AML-193 (cell line): ENCODE results near the gene MYH6.
"Not testable (repeated sequence)": the region's sequence is repeated elsewhere in the genome, so short reads cannot be mapped to it uniquely, and the experiment has no call there.

Experiments
- DNase-seq, 2 experiments: peaks; one replicate each; lab custom pipeline; 2025; lab: John Stamatoyannopoulos, UW

The MYH6 gene

DNA sequence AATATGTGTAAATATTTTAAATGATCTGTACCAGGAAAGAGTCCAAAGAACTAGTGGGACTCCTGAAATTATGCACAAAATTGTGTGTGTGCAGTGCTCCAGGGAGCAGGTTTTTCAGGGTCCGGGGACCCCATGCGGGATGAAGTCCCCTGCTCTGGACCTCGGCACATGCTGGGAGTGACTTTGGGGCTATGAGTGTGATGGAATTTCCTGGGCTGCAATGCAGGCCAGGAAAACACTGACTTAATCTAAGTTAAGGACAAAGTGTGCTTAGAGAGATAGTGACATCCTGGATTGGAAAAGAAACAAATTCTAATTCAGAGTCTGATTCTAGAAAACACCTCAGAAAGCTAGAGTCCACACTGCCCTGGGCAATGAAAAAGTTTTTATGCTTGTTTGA lies 6.2 kb upstream of the MYH6 start:
- DNase-seq, result no peak

GRCh38 chr14:23413681-23414080 lies 5.6 kb upstream of the MYH6 start:
- DNase-seq, result no peak

DNA sequence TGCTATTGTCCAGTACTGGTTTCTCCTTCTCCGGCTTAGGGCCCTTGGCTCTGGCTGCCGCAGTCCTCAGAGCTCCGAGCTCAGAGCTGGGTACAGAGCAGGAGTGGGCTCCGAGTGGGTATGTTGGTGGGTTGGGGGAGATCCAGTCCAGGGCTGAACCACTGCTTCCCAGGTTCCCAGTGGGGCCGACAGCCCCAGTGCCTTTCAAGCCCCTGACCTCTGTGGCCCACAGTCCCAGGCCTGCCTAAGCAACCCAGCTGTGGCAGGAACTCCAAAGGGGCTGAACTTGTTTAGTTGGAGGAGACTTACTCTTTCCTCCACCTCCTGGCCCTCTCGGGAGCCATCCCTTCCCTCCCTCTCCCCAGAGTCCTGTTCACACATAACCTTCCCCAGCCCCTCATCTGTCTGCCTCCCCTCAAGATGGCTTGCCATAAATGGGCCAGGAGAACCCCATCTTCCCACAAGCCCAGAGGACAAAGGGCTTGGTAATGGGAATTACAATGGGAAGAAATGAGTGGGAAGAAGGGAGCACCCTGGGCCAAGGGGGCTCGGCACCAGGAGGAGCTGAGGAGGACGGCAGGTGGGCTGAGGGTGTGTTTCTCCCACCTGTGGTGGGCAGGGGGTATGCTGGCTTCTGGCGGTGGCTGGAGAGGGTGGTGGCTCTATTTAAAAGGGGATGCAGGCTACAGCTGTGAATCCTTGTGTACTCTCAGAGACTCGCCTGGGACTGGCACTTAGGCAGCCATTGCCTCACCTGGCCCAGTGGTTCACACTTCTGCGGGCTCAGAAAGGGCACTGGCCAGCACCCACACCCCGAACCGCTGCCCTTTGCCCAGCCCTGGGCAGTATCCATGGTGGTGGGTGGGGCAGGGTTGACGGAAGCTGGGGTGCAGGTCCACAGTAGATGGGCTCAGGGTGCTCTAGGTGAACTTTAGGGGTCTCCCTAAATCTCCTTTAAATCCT lies 3.8 kb upstream of the MYH6 start:
- DNase-seq, result no peak

DNA sequence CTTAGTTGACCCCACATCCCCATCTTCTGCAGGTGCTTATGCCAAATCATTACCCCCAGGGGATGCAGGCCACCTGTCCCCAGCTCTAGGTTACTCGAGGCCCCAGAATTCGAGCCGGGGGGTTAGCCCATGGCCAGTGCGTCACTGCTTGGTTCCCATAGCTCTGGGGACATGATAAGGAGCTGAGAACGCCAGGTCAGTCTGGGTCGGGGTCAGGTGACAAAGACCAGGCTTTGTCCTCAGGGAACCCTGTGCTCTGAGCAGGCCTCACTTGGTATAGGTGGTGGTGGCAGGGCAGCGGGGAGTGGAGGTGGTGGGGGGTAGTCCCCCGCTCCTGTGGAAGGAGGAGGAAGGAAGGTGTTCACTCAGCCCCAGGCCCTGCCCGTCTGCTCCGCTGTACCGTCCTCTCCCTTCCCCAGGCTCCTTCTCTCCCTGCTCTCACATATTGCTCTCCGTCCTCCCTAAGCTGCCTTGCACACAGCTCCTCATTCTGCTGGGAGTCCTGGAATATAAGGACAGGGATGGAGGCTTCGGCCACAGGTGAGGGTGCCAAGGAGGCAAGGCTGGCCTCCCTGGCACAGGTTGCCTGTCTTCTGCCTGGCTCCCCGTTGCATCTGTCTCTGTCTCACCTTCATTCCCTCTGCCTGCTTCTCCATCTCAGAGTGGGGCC lies 2.0 kb upstream of the MYH6 start:
- no peak for DNase-seq

- no peak for DNase-seq
Observed at GRCh38 chr14:23409475-23409874, 1.4 kb upstream of the MYH6 start.

DNA sequence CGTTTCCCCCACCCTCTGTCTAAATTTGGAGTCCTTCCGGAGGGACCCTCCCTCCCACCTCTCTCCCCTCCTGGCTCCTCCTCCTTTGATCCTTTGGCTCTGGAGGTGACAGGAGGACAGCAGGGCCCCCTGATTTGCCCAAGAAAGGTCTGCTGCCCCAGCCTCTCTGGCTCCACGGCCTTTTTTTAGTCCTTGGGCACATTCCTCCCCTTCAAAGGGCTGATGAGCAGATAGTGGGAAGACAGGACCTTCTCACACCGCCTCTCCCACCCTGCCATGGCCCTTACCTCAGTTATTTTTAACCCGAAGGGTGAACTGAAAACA lies 196 bp upstream of the MYH6 start:
- DNase-seq, result no peak

DNA sequence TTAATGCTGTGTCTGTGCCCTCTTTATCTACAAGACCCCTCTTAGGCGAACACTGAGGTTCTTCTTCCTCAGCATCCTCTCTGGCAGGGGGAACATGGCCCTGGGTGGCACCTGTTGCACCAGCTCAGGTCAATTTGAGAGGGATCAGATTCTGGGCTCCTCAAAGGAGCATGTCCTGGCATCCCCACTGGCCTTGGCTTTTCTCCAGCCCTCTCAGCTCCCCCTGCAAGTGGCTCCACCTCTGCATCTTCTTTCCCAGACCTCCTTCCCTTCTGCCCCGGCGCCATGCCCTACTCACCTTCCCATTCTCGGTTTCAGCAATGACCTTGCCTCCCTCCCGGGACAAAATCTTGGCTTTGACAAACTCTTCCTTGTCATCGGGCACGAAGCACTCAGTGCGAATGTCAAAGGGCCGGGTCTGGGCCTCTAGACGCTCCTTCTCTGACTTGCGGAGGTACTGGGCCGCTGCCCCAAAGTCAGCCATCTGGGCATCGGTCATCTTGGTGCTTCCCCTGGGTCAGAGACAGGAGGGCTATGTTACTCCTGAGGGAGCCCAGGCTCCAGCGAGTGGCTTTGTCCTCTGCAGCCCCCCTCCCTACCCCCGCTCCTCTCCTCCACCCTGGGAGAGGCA lies 1.2 kb downstream of the MYH6 start:
- no peak for DNase-seq

DNA sequence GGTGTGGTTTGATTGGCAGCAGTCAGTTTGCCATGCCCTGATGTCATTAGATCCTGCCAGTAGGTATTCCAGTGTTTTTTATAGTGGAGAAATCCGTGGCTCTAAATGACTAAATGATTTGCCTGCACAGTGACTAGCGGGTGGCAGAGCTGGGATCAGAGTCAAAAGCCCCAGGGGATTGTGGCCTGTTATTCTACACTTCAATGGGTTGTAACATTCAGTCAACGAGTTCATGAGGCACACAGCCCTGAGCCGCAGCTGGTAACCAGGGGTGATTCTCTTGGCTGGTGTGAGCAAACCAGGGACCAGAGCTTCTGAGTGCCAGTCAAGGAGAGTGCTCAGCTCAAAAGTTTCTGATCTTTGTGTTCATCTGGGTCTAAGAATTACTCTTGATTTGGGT lies 1.8 kb downstream of the MYH6 start:
- no peak for DNase-seq

GRCh38 chr14:23405516-23406025 lies 2.5 kb downstream of the MYH6 start:
- DNase-seq, result no peak

GRCh38 chr14:23405096-23405495 lies 3.0 kb downstream of the MYH6 start:
- DNase-seq, result no peak

DNA sequence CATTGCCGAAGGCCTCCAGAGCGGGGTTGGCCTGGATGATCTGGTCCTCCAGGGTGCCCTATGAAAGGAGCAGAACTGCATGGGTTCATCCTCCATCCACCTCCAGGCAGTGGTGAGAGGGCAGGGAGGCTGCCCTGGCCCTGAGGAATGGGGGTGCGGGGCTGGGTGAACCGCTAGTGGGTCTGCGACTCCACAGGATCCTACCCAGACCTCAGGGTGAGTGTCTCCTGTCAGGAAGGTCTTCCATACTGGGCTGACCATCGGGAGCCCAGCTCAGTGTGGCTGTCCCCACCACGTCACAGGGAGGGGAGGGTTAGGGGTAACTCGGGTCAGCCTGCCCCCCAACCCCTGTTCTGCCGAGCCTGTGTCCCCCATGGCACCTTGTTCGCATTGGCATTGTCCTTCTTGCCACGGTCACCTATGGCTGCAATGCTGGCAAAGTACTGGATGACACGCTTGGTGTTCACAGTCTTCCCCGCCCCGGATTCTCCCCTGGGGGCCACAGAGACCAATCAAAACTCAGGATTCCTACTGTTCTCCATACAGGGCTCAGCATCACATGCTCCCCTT lies 3.7 kb downstream of the MYH6 start:
- no peak for DNase-seq

GRCh38 chr14:23403908-23404307 lies 4.2 kb downstream of the MYH6 start:
- no peak for DNase-seq

GRCh38 chr14:23403139-23403438 lies 5.0 kb downstream of the MYH6 start:
- no peak for DNase-seq

- no peak for DNase-seq
Observed at GRCh38 chr14:23402296-23403138, 5.6 kb downstream of the MYH6 start.

DNA sequence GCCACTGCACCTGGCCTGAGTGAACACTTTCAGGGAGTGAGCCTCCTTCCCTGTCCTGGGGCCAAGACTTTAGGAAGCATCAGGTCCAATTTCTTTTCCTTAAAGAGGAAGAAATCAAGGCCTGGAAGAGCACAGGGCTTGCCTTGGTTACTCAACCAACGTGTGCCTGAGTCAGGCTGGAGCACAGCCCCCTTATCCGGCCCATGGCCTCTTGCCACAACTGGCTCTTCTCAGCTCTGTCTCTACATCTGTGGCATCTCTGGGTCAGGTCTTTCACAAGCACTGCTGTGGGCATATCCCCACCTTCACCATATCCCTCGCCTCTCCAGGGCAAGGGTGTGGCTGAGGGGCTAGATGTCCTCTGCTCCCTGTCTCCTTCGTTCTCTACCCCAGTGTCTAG lies 6.8 kb downstream of the MYH6 start:
- no peak for DNase-seq

GRCh38 chr14:23400496-23401149 lies 7.5 kb downstream of the MYH6 start:
- not testable (repeated sequence) for DNase-seq

DNA sequence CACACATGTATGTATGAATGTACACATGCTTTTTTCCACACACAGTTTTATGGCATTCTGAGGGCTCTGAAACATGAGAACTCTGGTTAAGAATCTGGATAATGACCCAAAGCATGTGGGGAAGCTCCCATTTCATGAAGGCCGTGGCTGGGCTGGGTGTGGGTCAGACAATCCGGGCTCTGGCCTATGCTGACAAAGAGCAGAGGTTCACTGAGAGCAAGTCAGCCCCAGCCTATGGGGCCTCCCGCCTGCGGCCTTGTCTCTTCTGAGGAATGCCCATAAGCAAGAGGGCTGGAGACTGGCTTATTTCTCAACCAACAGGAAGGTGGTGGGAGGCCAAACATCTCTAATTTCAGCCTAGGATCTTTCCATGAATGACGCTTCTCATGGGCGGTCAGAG lies 8.5 kb downstream of the MYH6 start:
- DNase-seq, result no peak

- no peak for DNase-seq
Observed at GRCh38 chr14:23399136-23399535, 8.9 kb downstream of the MYH6 start.

DNA sequence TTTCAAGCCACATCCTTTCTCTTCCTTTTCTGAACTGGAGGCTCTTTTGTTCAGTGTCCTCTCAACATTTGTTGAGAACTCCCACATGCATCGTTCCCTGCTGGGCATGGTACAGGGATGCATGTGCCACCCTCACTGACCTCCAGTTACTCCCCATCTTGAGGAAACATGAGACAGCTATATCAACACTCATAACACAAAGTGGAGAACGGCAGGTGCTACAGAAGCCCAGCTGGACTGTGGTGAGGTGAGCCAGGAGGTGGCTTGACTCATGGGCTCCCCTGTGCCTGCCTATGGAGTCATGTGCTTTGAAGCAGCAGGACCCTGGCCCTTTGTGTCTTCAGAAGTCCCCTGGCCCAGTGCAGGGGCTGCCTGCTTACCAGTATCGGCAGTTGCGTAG lies 9.7 kb downstream of the MYH6 start:
- no peak for DNase-seq

DNA sequence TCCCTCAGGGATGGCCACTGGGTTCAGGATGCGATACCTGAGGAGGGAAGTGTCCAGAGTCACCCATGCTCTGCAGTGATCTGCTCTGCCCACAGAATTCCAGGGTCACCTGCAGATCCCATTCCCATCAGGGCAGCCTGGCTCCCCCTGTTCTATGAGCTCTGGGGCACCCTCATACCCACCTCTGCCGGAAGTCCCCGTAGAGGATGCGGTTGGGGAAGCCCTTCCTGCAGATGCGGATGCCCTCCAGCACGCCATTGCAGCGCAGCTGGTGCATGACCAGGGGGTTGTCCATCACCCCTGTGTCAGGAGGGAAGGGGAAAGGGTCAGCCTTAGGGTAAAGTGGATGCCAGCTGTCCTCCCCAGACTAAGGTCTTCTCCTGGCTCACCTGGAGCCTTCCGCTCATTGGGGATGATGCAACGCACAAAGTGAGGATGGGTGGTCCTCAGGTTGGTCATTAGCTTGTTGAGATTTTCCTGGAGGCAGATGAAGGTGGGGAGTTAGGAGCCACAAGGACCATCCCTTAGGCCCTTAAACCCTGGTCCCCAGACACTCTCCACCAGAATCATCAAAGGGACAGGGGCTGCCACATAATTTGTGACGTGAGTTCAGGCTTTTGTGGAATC lies 11.2 kb downstream of the MYH6 start:
- DNase-seq, result no peak

- no peak for DNase-seq
Observed at GRCh38 chr14:23396126-23396525, 11.9 kb downstream of the MYH6 start.
